Stimulated activated CD4-positive, alpha-beta T cell treated with anti-CD3 and anti-CD28 coated beads, Interleukin-2, amount 100 ng/mL, for 24 hours (primary cell): ENCODE measurements around the gene EEF2K.

Source experiments
- DNase-seq, 2 donors: peaks; one replicate each; pipeline ENCODE4 v3.0.0-alpha.2; 2020

Gene EEF2K

GRCh38 chr16:22253272-22253671, 47.2 kb downstream of the EEF2K start:
- no peak for DNase-seq

- DNase-seq = no peak
These were observed 49.3 kb downstream of the EEF2K start for GRCh38 chr16:22255335-22255734.

GRCh38 chr16:22257440-22257839, 51.4 kb downstream of the EEF2K start:
- no peak for DNase-seq

- no peak for DNase-seq
These were observed 54.4 kb downstream of the EEF2K start for GRCh38 chr16:22260490-22260889.

GRCh38 chr16:22262460-22262859, 56.4 kb downstream of the EEF2K start:
- no peak for DNase-seq

GRCh38 chr16:22264786-22265185, 58.7 kb downstream of the EEF2K start:
- DNase-seq = no peak

- DNase-seq = no peak
These were observed 59.3 kb downstream of the EEF2K start for GRCh38 chr16:22265351-22265750.

- no peak for DNase-seq
These were observed 60.5 kb downstream of the EEF2K start for GRCh38 chr16:22266546-22266945.

GRCh38 chr16:22267764-22268163, 61.7 kb downstream of the EEF2K start:
- DNase-seq = no peak

- DNase-seq = no peak
These were observed 64.4 kb downstream of the EEF2K start for GRCh38 chr16:22270525-22270924.

GRCh38 chr16:22272870-22273650, 67.0 kb downstream of the EEF2K start:
- DNase-seq = no peak

- DNase-seq = no peak
These were observed 68.8 kb downstream of the EEF2K start for GRCh38 chr16:22274916-22275315.

- no peak for DNase-seq
These were observed 72.6 kb downstream of the EEF2K start for GRCh38 chr16:22278441-22279230.

- no peak for DNase-seq
These were observed 76.3 kb downstream of the EEF2K start for GRCh38 chr16:22282254-22282892.

- DNase-seq = no peak
These were observed 78.6 kb downstream of the EEF2K start for GRCh38 chr16:22284637-22285036.

GRCh38 chr16:22285080-22285479, 79.0 kb downstream of the EEF2K start:
- no peak for DNase-seq

- no peak for DNase-seq
These were observed 84.9 kb downstream of the EEF2K start for GRCh38 chr16:22291020-22291419.

GRCh38 chr16:22291860-22292318, 85.8 kb downstream of the EEF2K start:
- DNase-seq = no peak

- no peak for DNase-seq
These were observed 86.2 kb downstream of the EEF2K start for GRCh38 chr16:22292320-22292719.

- no peak for DNase-seq
These were observed 87.3 kb downstream of the EEF2K start for GRCh38 chr16:22293137-22294106.

GRCh38 chr16:22296225-22297113, 90.4 kb downstream of the EEF2K start:
- no peak for DNase-seq
